K562 (cell line): ENCODE measurements around the gene ZMYND19. TPM values are rescaled to one million over a fixed set of nuclear protein-coding genes. Genes with fewer than 3 reads are reported as not detected.
A peak's percentile ranks its signal among the peaks of the same experiment; 100 is the strongest.

ENCODE experiments used
- CREB1 ChIP-seq, 2 experiments: sonication (generic) in 1 of 2; formaldehyde crosslinking in 1 of 2; IDR thresholded peaks; 2 replicates each; pipeline versions ENCODE4 v1.6.1 to v1.8.0; 2012 to 2022; ENCODE audit warnings: inconsistent platforms in 1 of 2, mild to moderate bottlenecking in 1 of 2, missing genetic modification reagents in 1 of 2, moderate library complexity in 1 of 2
- CTBP1 ChIP-seq: fragments of 450-650 bp; IDR thresholded peaks from 2 replicates; pipeline ENCODE4 v1.6.1; 2016; ENCODE audit warnings: borderline replicate concordance
- DPF2 ChIP-seq: fragments of 450-650 bp; IDR thresholded peaks from 2 replicates; pipeline ENCODE4 v1.6.1; 2016
- E2F4 ChIP-seq: sonication (generic); formaldehyde crosslinking; IDR thresholded peaks from 2 replicates; pipeline ENCODE4 v1.8.0; 2022; ENCODE audit warnings: mild to moderate bottlenecking, low read depth, missing genetic modification reagents
- FIP1L1 ChIP-seq: fragments of 200-400 bp; formaldehyde crosslinking; IDR thresholded peaks from 2 replicates; pipeline ENCODE4 v1.6.1; 2018; ENCODE audit warnings: mild to moderate bottlenecking, low read depth, low read length; ENCODE audit not compliant: poor library complexity, severe bottlenecking
- HDAC1 ChIP-seq, 2 experiments: fragments of 450-650 bp; IDR thresholded peaks; 2 replicates each; pipeline ENCODE4 v1.6.1; 2016 to 2017; ENCODE audit warnings: inconsistent platforms in 1 of 2, mild to moderate bottlenecking in 1 of 2, moderate library complexity in 1 of 2
- HNRNPL ChIP-seq: fragments of 200-400 bp; formaldehyde crosslinking; IDR thresholded peaks from 2 replicates; pipeline ENCODE4 v1.6.1; 2017; ENCODE audit warnings: low read depth, mild to moderate bottlenecking, low read length
- PHB ChIP-seq: fragments of 250-450 bp; sonication (Bioruptor Pico); IDR thresholded peaks from 2 replicates; pipeline ENCODE4 v1.5.0; 2021
- RBBP5 ChIP-seq: fragments of 200-600 bp; sonication (generic); IDR thresholded peaks from 2 replicates; pipeline ENCODE4 v1.6.1; 2012; ENCODE audit warnings: borderline replicate concordance, mild to moderate bottlenecking, low read length, control low read depth, inconsistent platforms; ENCODE audit not compliant: insufficient read depth, poor library complexity, severe bottlenecking
- SAP30 ChIP-seq: fragments of 200-600 bp; sonication (generic); IDR thresholded peaks from 2 replicates; pipeline ENCODE4 v1.6.1; 2012; ENCODE audit warnings: borderline replicate concordance, low read depth, mild to moderate bottlenecking, moderate library complexity, low read length, control low read depth, inconsistent platforms; ENCODE audit not compliant: insufficient read depth, poor library complexity, severe bottlenecking
- SIN3A ChIP-seq, 2 experiments: fragments of 150-350 bp in 1 of 2; IDR thresholded peaks; 2 replicates each; pipeline ENCODE4 v1.6.1; 2011 to 2016; ENCODE audit warnings: borderline replicate concordance in 2 of 2, low read depth in 2 of 2, low read length in 2 of 2, mild to moderate bottlenecking in 2 of 2, moderate library complexity in 2 of 2; ENCODE audit not compliant: control insufficient read depth in 1 of 2
- TEAD2 ChIP-seq: fragments of 450-650 bp; IDR thresholded peaks from 2 replicates; pipeline ENCODE4 v1.6.1; 2016; ENCODE audit warnings: missing genetic modification characterization, control low read depth, missing compliant biosample characterization
- TRIM24 ChIP-seq, 2 experiments: fragments of 450-650 bp; IDR thresholded peaks; 2 replicates each; pipeline ENCODE4 v1.6.1; 2016
- TSC22D4 ChIP-seq: fragments of 450-650 bp; IDR thresholded peaks from 2 replicates; pipeline ENCODE4 v1.6.1; 2016; ENCODE audit warnings: missing genetic modification characterization, missing biosample characterization, control low read depth
- polyA plus RNA-seq, 8 experiments: library from polyadenylated mRNA; depleted of rRNA in 4 of 8; stranded (reverse) in 5 of 8; unstranded in 3 of 8; fragments of >200 nt; fragmentation: Nextera tagmentation in 2 of 8; fragmentation: Illumina TruSeq in 1 of 8; extraction: Ambion mirVana in 2 of 8; extraction: Trizol in 1 of 8; gene quantifications; 2 replicates each; pipeline versions ENCODE4 v1.2.1 to v1.2.3, GENCODE V29; 2011 to 2014; ENCODE audit warnings: inconsistent platforms in 1 of 8, missing spikeins in 1 of 8
- total RNA-seq, 7 experiments: library from RNA; depleted of rRNA in 6 of 7; stranded (reverse); fragments of >200 nt in 6 of 7; fragmentation: Illumina TruSeq in 2 of 7; extraction: Trizol in 2 of 7; gene quantifications; 2 replicates each; pipeline versions ENCODE4 v1.2.1 to v1.2.3, GENCODE V29; 2011 to 2021; ENCODE audit warnings: low replicate concordance in 1 of 7
- TF ChIP-seq, protein P1 (sequence below), 2 experiments: fragments of 450-650 bp; formaldehyde crosslinking in 1 of 2; IDR thresholded peaks; 2 replicates each; pipeline versions ENCODE4 v1.4.0 to v1.6.1; 2014 to 2020; ENCODE audit warnings: mild to moderate bottlenecking in 2 of 2, borderline replicate concordance in 1 of 2, low read depth in 1 of 2

Gene ZMYND19
- total and polyA plus RNA-seq, 9 of the 15 experiments (the other 6 are each of a cell fraction or from before 2014, with no cell fraction given): 1.0 to 86.7 (median 44.0) TPM

GRCh38 chr9:137552022-137552768 is 38.1 kb downstream of the ZMYND19 start (continued):
- TF ChIP-seq, protein P1, sequence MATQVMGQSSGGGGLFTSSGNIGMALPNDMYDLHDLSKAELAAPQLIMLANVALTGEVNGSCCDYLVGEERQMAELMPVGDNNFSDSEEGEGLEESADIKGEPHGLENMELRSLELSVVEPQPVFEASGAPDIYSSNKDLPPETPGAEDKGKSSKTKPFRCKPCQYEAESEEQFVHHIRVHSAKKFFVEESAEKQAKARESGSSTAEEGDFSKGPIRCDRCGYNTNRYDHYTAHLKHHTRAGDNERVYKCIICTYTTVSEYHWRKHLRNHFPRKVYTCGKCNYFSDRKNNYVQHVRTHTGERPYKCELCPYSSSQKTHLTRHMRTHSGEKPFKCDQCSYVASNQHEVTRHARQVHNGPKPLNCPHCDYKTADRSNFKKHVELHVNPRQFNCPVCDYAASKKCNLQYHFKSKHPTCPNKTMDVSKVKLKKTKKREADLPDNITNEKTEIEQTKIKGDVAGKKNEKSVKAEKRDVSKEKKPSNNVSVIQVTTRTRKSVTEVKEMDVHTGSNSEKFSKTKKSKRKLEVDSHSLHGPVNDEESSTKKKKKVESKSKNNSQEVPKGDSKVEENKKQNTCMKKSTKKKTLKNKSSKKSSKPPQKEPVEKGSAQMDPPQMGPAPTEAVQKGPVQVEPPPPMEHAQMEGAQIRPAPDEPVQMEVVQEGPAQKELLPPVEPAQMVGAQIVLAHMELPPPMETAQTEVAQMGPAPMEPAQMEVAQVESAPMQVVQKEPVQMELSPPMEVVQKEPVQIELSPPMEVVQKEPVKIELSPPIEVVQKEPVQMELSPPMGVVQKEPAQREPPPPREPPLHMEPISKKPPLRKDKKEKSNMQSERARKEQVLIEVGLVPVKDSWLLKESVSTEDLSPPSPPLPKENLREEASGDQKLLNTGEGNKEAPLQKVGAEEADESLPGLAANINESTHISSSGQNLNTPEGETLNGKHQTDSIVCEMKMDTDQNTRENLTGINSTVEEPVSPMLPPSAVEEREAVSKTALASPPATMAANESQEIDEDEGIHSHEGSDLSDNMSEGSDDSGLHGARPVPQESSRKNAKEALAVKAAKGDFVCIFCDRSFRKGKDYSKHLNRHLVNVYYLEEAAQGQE (IDR thresholded peaks at IDR 0.05; ENCODE audit: borderline replicate concordance): peak; percentile 18; the same call in 1 of the 2 replicates
- TF ChIP-seq, protein P1 (CRISPR knock-in tag; IDR thresholded peaks at IDR 0.05; ENCODE audit: low read depth): 0 out of 2 replicates have a peak, but pooled peaks have one; percentile 23
- TF ChIP-seq SAP30: peak; percentile 55
- peak; percentile 35; the same call in 1 of the 2 replicates for TF ChIP-seq E2F4 (CRISPR knock-in tag)
- 0 out of 2 replicates have a peak, but pooled peaks have one; percentile 3 for TF ChIP-seq CREB1 (IDR thresholded peaks at IDR 0.05)
- TF ChIP-seq CREB1 (CRISPR knock-in tag; IDR thresholded peaks at IDR 0.05): no peak
- TF ChIP-seq PHB (CRISPR knock-in tag): 0 out of 2 replicates have a peak, but pooled peaks have one; percentile 9
- TF ChIP-seq TRIM24 (IDR thresholded peaks at IDR 0.05): 0 out of 4 replicates have a peak, but pooled peaks of 1 of the 2 experiments have one; percentile 9
- TF ChIP-seq DPF2: no peak
- TF ChIP-seq SIN3A (IDR thresholded peaks at IDR 0.05; ENCODE audit: borderline replicate concordance in 2 of 2, control insufficient read depth in 1 of 2, low read depth in 2 of 2, low read length in 2 of 2): 0 out of 4 replicates have a peak, but pooled peaks of 1 of the 2 experiments have one; percentile 19
- 0 out of 2 replicates have a peak, but pooled peaks have one; percentile 14 for TF ChIP-seq CTBP1
- peak; percentile 65 for TF ChIP-seq FIP1L1
- TF ChIP-seq HNRNPL: 0 out of 2 replicates have a peak, but pooled peaks have one; percentile 52
- peak; percentile 81 for TF ChIP-seq RBBP5
- TF ChIP-seq HDAC1 (IDR thresholded peaks at IDR 0.05): peak in 1 of 2 experiments; percentile 52; a peak in 1 of 4 replicates
- TF ChIP-seq TSC22D4: no peak
- no peak for TF ChIP-seq TEAD2
